ENCODE results near the gene C10orf53.

Gene C10orf53

GRCh38 chr10:49737474-49738201 is 58.2 kb downstream of the C10orf53 start:
- DNase-seq (ENCODE audit: low read depth in 2 of 2): no peak

DNA sequence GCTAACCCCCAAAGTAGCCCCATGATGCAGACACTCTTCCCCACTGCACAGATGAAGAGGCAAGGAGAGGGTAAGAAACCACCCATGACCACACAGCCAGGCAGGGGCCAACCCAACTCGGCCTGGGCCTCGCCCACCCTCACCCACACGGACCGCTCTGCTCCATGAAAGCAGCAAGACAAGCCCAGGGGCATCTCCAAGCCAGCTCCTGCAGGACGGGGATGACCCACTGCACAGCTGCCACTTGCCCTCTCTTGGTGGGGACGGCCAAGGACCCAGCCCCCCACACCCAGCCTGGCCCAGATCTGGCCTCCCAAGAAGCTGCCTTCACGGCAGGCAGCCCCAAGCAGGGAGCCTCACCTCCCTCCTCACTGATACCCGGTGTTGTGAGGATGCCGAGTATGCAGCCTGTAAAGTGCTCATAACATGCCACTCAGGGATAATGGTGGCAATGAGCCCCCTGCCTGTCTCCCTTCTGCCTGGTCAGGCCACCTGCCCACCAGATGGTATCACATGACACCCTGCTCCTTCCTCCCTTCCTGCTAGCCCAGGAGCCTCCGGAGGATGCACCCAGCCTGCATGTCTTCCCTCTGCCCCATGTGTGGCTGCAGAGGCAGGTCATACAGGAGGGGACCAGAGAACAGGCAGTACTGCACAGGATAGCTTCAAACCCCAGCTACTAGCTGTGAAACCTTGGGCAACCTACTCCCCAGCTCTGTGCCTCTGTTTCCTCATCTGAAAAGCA is 59.3 kb downstream of the C10orf53 start:
- no peak for DNase-seq (ENCODE audit: low read depth in 2 of 2)

DNA sequence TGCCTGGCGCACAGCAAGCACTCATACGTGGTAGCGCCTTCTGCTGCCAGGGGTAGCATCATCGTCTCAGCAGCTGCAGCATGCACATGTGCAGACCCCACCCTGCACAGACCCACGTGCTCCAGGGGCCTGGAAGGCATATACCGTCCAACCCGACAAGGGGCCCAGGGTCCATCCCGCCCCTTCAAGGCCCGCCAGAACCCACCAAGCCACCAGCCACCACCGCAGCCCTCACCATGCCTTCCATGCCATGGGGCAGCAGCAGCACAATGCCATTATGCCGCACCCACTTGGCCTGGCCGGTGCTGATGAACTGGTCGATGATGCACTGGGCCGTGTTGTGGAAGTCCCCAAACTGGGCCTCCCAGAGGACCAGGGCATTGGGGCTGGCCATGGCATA is 60.0 kb downstream of the C10orf53 start:
- no peak for DNase-seq (ENCODE audit: low read depth in 2 of 2)

- DNase-seq (ENCODE audit: low read depth in 2 of 2): no peak
These were observed 61.1 kb downstream of the C10orf53 start for GRCh38 chr10:49740346-49741107.

DNA sequence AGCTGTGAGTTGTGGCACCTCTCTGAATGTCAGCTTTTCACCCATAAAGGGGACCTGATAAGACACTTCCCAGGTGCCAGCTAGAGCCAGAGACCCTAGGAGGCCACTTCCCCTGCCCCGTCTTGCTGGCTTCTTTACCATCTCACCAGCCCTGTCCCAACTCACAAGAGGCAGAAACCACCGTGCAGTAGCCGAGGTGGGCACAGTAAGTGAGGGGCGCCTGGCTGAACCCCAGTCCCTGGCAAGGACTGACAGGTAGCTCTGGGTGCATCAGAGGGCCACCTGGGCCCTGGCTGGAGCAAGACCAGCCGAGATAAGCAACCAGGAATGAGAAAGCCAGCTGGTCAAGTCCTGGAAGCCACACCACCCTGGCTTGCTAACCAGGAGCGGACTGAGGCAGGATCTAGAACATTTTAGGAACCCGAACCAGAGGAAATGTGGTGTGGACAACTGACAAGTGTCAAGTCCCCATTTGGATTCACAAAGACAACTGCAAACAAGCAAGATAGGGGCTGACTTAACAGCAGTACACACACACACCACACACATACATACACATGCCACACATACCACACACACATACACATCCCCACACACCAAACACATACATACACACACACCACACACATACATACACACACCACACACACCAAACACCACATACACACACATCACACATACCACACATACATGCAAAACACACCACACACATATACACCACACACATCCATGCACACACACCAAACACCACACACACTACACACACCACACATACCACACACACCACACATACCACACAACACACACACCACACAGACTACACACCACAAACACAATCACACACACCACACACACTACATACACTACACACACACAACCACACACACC is 61.9 kb downstream of the C10orf53 start:
- DNase-seq (ENCODE audit: low read depth in 2 of 2): no peak

GRCh38 chr10:49742683-49743463 is 63.4 kb downstream of the C10orf53 start:
- no peak for DNase-seq (ENCODE audit: low read depth in 2 of 2)

DNA sequence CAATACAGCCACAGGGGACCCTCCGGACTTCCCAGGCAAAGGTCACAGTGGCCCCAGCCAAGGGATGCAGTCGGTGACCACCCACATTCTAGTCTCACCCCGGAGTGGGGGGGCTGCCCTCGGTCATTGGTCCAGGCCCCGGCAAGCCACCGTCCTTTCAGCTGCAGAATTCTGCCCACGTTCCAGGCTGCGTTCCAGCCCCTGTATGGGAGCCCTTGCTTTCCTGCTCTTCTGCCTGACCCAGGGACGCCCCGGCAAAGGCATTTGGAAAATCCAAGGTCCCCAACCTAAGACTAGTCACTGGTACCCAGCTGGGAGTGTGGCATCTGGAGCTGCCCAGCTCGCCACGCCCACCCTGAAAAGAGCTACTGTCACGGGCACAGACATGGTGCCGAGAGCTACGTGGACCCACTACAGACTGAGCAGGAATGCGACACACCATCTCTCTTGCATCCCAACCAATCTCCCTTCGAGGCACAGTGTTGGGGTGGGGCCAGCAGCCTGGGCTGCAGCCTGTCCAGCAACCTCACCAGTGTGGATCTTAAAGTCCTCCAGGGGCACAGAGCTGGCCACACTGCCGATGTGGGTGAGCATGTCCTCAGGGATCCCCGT is 64.1 kb downstream of the C10orf53 start:
- no peak for DNase-seq (ENCODE audit: low read depth in 2 of 2)

DNA sequence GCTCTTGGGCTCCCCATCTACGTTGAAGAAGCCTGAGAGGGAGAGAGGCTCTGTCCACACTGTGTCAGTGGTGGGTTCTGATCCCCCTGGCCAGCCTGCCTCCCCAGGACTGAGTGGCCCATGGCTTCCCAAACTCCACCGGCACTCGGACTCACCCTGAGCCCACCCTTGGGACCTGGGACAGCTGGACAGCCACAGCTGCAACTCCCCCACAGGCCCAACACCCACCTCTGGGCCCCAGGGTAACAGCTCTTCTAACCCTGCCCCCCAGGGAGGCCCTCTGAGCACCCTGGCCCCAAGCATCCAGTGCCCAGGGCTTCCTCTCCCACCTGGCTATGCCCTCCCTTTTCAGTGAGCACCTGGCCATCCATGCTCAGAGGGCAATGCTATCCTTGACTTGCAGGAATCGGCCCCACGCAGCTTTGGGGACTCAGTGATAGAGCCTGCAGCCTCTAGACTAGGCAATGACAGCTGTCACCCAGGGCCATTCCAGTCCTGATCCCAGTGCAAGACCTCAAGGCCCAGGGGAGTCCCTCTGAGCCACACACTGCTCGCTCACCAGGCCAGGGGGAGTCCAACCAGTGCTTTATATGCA is 64.7 kb downstream of the C10orf53 start:
- no peak for DNase-seq (ENCODE audit: low read depth in 2 of 2)

DNA sequence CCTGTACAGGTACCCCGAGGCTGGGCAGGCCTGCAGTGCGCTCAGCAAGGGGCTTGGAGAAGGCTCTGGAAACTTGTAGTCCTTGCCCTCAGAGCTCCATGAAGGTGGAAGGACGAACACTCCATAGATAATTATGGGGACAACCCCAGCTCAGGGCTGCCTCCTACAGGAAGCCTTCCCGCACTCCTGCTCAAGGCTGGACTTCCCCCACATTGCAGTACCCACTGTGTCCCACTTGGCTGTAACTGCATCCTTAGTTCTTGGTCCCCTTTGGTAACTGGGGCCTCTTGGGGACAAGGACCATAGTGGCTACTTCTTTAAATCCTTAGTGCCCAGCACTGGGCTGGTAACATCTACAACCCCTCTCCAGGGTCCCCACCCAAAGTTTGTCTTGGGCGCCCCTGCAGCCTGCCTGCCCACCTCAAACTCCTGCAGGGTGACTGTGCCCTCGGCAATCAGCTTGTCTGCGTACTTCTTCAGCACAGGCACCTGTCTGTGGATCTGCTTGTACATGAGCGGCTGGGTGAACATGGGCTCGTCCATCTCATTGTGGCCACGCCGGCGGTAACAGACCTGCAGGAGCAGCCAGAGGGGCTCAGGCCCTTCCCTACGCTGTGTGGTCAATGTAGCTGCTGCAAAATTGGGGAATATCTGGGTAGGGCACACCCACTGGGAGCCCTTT is 65.6 kb downstream of the C10orf53 start:
- no peak for DNase-seq (ENCODE audit: low read depth in 2 of 2)

DNA sequence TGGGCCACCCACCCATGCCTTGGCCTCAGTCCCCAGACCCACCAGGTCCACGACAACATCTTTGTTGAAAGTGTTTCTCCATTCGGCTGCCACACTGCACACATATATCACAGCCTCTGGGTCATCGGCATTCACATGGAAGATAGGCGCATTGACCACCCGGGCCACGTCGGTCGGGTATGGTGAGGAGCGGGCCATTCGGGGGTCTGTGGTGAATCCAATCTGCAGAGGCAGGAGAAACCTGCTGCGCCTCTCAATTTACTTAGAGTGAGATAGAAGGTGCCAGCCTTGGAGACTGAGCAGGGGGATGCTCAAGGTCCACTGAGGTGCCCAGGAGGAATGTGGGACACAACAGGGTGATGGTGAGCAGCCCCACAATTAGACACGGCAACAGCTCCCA is 66.3 kb downstream of the C10orf53 start:
- no peak for DNase-seq (ENCODE audit: low read depth in 2 of 2)

DNA sequence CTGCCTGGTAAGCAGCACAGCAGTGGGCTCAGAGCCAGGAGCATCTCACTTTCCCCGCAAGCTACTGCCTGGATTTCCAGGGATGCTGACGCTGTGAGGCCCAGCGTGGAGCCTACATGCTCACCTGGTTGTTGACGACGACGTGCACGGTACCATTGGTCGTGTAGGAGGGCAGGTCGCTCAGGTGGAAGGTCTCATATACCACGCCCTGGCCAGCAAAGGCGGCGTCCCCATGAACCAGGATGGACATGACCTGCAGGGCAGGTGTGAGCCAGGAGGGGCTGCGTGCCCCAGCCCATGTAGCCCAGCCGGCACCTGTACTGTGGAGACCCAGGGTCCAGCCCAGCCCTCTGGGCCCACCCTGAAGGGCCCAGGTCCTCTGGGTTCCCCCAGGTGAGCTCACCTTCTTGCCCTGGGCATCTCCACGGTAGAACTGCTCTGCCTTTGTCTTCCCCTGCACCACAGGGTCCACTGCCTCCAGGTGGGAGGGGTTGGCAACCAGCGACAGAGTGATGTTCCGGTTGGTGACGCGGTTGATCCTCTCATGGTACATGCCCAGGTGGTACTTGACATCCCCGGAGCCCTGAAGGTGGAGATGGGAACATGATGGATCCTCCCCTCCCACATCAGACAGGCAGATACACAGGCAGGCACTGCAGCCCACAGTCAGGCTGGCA is 67.3 kb downstream of the C10orf53 start:
- DNase-seq (ENCODE audit: low read depth in 2 of 2): no peak

Data from fibroblast of skin of left quadriceps (primary cell).